Raji (cell line): ENCODE data around the gene CLCNKA.
A peak's percentile ranks its signal among the peaks of the same experiment; 100 is the strongest.

Source experiments
- POLR2A ChIP-seq: IDR thresholded peaks from 2 replicates; pipeline ENCODE4 v1.6.1; 2011; ENCODE audit warnings: low read depth, low read length, control low read depth; ENCODE audit not compliant: insufficient read depth

CLCNKA gene

DNA sequence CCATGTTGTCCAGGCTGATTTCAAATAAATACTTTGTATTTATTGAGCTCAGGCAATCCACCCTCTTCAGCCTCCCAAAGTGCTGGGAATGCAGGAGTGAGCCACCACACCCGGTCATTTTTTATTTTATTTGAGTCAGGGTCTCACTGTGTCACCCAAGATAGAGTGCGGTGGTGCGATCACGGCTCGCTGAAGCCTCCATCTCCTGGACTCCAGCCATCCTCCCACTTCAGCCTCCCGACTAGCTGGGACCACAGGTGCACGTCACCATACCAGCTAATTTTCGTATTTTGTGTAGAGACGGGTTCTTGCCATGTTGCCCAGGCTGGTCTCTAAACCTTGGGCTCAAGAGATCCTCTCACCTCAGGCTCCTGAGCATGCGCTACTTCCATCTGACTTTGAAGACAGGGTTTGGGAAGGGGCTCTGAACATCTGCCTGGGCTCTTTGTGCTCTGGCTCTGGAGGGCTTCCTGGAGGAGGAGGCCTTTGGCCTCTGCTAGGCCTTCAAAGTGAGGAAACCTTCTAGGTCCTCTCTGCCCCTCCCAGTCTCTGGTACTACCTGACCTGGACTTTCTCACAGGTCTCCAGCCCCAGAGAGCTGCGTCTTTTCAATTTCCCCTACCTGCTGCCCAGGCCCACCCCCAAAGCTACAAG, 9.8 kb upstream of the CLCNKA start:
- TF ChIP-seq POLR2A, result no peak

- TF ChIP-seq POLR2A, result peak; percentile 30; the same call in 1 of the 2 replicates
These were observed 9.1 kb upstream of the CLCNKA start for GRCh38 chr1:16012590-16013219.

GRCh38 chr1:16013220-16013907, 8.5 kb upstream of the CLCNKA start:
- no peak for TF ChIP-seq POLR2A

DNA sequence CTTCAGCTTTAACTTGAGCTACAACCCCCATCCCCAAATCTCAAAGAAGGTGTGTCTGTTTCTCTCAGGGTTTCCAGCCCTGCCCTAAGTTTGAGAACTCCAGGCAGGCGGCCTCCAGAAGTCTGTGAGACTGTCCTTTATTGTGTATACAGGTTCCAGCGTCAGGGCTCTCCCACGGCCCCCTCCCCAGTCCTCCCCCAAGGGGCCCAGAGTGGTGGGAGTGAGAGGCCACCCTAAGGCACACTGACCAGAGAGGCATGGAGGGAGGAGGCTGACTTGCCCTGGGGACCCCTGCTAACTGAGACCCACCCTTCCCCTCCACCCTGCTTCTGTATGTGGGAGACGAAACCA, 8.0 kb upstream of the CLCNKA start:
- no peak for TF ChIP-seq POLR2A

GRCh38 chr1:16014509-16015482, 7.0 kb upstream of the CLCNKA start:
- no peak for TF ChIP-seq POLR2A

- TF ChIP-seq POLR2A, result no peak
These were observed 6.3 kb upstream of the CLCNKA start for GRCh38 chr1:16015491-16015890.

GRCh38 chr1:16015960-16016901, 5.6 kb upstream of the CLCNKA start:
- no peak for TF ChIP-seq POLR2A

DNA sequence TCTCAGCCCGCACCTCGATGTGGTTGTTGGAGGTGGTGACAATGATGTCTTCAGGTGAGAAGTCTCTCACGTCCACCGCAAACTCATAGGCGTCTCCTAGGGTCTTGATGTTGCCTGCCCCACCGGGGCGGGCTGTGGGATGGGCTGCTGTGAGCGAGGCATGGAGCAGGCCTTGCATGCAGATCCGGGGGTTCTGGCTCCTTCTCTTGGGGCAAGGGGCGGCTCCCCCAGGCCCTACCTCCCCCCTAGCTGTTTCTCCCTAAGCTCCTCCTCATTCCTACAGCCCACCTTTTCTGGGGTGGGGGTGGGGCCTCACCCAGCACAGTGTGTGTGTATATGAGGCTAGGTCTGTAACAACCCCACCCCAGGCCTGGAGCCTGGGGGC, 4.8 kb upstream of the CLCNKA start:
- no peak for TF ChIP-seq POLR2A

DNA sequence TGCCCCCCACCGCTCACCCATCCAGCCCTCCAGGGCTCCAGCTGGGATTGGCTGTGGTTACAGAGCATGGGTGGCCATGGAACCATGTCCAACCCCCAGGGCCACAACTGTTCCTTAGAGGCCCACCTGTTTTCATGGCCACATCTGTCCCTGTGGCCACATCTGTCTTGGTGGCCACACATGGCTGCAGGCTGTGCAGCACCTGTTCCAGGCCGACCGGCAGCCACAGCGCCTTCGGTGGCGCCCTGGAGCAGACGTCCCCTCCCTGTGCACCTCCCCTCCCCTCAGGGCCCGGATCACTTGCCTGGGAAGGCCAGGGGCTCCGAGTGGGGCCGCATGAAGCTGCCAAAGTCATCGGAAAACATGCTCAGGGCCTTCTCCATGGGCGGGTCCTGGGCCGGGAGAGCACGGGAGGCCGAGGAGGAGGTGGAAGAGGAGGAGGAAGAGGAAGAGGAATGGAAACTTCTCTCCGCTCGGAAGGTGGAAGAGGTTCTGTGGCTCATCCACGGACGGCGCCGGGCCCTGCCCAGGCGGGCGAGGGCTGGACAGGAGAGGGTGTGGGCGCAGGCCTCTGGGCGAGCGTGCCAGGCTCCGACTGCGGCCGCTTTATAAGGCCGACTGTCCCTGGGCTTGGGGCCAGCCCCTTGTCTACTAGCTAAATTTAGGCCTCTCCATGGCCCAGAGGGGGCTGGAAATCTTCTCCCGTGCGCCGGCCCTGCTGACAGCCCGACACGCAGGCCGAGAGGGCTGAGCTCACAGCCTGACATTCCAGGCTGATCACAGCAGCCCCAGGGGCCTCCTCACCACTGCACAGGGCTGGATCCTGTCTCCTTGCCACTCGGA, 4.2 kb upstream of the CLCNKA start, which contains the start of gene HSPB7:
Gene HSPB7, minus strand, starts transcription at position 583 of the 843 bp plus-strand sequence. Its CDS starts 80 bp downstream, at position 503.
- no peak for TF ChIP-seq POLR2A

GRCh38 chr1:16018308-16018707, 3.5 kb upstream of the CLCNKA start:
- TF ChIP-seq POLR2A, result no peak

- TF ChIP-seq POLR2A, result no peak
These were observed 2.8 kb upstream of the CLCNKA start for GRCh38 chr1:16018749-16019643.

- TF ChIP-seq POLR2A, result no peak
These were observed 2.1 kb upstream of the CLCNKA start for GRCh38 chr1:16019644-16020277.

- TF ChIP-seq POLR2A, result no peak
These were observed 1.5 kb upstream of the CLCNKA start for GRCh38 chr1:16020325-16020724.
